Measurements from ENCODE around the gene TNNT1.

The TNNT1 gene

GRCh38 chr19:55149078-55150003 lies at the start of gene TNNT1:
Gene TNNT1, minus strand, starts transcription at chr19:55149206. Its CDS starts 2,049 bp downstream, at chr19:55147157.
- in situ Hi-C loops (cut with MboI; ENCODE audit: low sequenced_read_pairs, unreplicated experiment), result no loop called here
- TF ChIP-seq CTCF (IDR thresholded peaks at IDR 0.05; ENCODE audit: borderline replicate concordance, control extremely low read depth, extremely low read depth, insufficient read depth, missing control alignments), result no peak
- DNase-seq (ENCODE audit: low spot score), result no peak

- no peak for DNase-seq (ENCODE audit: low spot score)
- in situ Hi-C loops (cut with MboI; ENCODE audit: low sequenced_read_pairs, unreplicated experiment), result no loop called here
- TF ChIP-seq CTCF (IDR thresholded peaks at IDR 0.05; ENCODE audit: borderline replicate concordance, control extremely low read depth, extremely low read depth, insufficient read depth, missing control alignments), result no peak
These were observed 49.6 kb upstream of the TNNT1 start for GRCh38 chr19:55198651-55199050.

GRCh38 chr19:55197528-55197927 lies 48.5 kb upstream of the TNNT1 start:
- DNase-seq (ENCODE audit: low spot score), result no peak
- TF ChIP-seq CTCF (IDR thresholded peaks at IDR 0.05; ENCODE audit: borderline replicate concordance, control extremely low read depth, extremely low read depth, insufficient read depth, missing control alignments), result no peak
- in situ Hi-C loops (cut with MboI; ENCODE audit: low sequenced_read_pairs, unreplicated experiment), result no loop called here

GRCh38 chr19:55196803-55197202 lies 47.8 kb upstream of the TNNT1 start:
- no peak for DNase-seq (ENCODE audit: low spot score)
- in situ Hi-C loops (cut with MboI; ENCODE audit: low sequenced_read_pairs, unreplicated experiment), result no loop called here
- TF ChIP-seq CTCF (IDR thresholded peaks at IDR 0.05; ENCODE audit: borderline replicate concordance, control extremely low read depth, extremely low read depth, insufficient read depth, missing control alignments), result no peak

GRCh38 chr19:55193481-55193880 lies 44.5 kb upstream of the TNNT1 start:
- DNase-seq (ENCODE audit: low spot score), result no peak
- no peak for TF ChIP-seq CTCF (IDR thresholded peaks at IDR 0.05; ENCODE audit: borderline replicate concordance, control extremely low read depth, extremely low read depth, insufficient read depth, missing control alignments)
- in situ Hi-C loops (cut with MboI; ENCODE audit: low sequenced_read_pairs, unreplicated experiment), result no loop called here

- in situ Hi-C loops (cut with MboI; ENCODE audit: low sequenced_read_pairs, unreplicated experiment), result no loop called here
- TF ChIP-seq CTCF (IDR thresholded peaks at IDR 0.05; ENCODE audit: borderline replicate concordance, control extremely low read depth, extremely low read depth, insufficient read depth, missing control alignments), result no peak
- no peak for DNase-seq (ENCODE audit: low spot score)
These were observed 40.4 kb upstream of the TNNT1 start for GRCh38 chr19:55189403-55189835.
